Calu3 (cell line): ENCODE results near the gene MTUS2. TPM values are rescaled to one million over a fixed set of nuclear protein-coding genes. Genes with fewer than 3 reads are reported as not detected.

Source experiments
- BruUV-seq: library from RNA; stranded (reverse); fragments of 400-500 nt; replicated peaks from 2 replicates; lab custom pipeline; 2021; lab: Mats Ljungman, UMichigan
- CTCF ChIA-PET: fragments of 300-600 bp; sonication (Branson Sonifier 250); formaldehyde crosslinking; loops from one replicate; lab custom pipeline; 2022; ENCODE audit warnings: antibody characterized with exemption; lab: Charles Lee
- DNase-seq: peaks from one replicate; pipeline ENCODE4 v3.0.0; 2022
- H3K27ac Mint-ChIP-seq: one replicate; pipeline ENCODE4 v1.8.0; 2022; ENCODE audit warnings: mixed read lengths; ENCODE audit not compliant: unreplicated experiment
- H3K27me3 Mint-ChIP-seq: one replicate; pipeline ENCODE4 v1.8.0; 2022; ENCODE audit warnings: mixed read lengths; ENCODE audit not compliant: unreplicated experiment
- H3K36me3 Mint-ChIP-seq: one replicate; pipeline ENCODE4 v1.8.0; 2022; ENCODE audit warnings: mild to moderate bottlenecking, moderate library complexity, mixed read lengths; ENCODE audit not compliant: insufficient read depth, unreplicated experiment
- H3K4me1 Mint-ChIP-seq: one replicate; pipeline ENCODE4 v1.8.0; 2022; ENCODE audit warnings: mild to moderate bottlenecking, low read depth, mixed read lengths; ENCODE audit not compliant: unreplicated experiment
- H3K4me3 Mint-ChIP-seq: one replicate; pipeline ENCODE4 v1.8.0; 2022; ENCODE audit warnings: mild to moderate bottlenecking, low read depth, moderate library complexity, mixed read lengths; ENCODE audit not compliant: unreplicated experiment
- H3K9me3 Mint-ChIP-seq: one replicate; pipeline ENCODE4 v1.8.0; 2022; ENCODE audit warnings: low read depth, mixed read lengths; ENCODE audit not compliant: unreplicated experiment
- intact Hi-C: fragments of 100-400 bp; cut with micrococcal nuclease; formaldehyde crosslinking; loops from one replicate; pipeline ENCODE4 v1.10.0; 2022; ENCODE audit not compliant: unreplicated experiment
- total RNA-seq: library from RNA; stranded (reverse); gene quantifications from 2 replicates; pipeline ENCODE4 v1.2.3, GENCODE V29; 2022
- TF ChIP-seq, protein P1 (sequence below): fragments of 200-600 bp; IDR thresholded peaks from one replicate; pipeline ENCODE4 v1.8.0; 2022; ENCODE audit warnings: antibody characterized with exemption; ENCODE audit not compliant: unreplicated experiment

MTUS2 gene
- total RNA-seq, 1 experiment from 2014 or later = not detected

DNA sequence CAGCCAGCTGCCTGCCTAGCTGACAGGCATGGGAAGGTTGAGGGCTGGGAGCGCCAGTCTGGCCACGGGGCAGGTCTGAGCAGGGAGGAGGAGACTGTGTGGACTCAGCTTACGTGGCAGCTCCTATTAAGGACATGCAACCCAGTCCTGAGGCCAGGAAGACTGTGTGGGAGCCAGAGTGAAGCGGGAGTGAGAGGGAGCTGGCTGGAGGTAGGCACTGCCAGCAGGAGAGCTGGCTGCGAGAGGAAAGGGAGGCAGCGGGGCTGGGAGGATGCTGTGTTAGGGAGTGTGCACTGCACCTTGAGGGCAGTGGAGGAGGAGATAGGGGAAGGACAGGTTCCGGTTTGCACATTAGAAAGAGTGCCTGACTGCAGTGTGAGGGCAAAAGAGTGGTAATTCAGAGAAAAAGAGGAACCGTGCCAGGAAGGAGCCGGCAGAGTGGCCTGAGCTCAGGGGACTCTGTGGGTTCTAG is 676.1 kb downstream of the MTUS2 start:
- Mint-ChIP-seq H3K36me3 (no peaks in the 10 kb centered on the region), H3K4me3 (peak overlapping the region; percentile 47), H3K9me3 (no peaks in the 10 kb centered on the region), H3K27ac (peak overlapping the region; percentile 22), H3K4me1 (peaks cover 11% of the 10 kb centered on the region), H3K27me3 (peaks cover 25% of the 10 kb centered on the region)
- CTCF ChIA-PET = interaction anchor here (0.6 to 1.1 kb wide), 3 partner anchors 10 to 218 kb away, joined by 3 to 4 read pairs (median 3); no protein-coding TSS in a partner anchor
- no TSS peak for BruUV-seq
- peak; percentile 47 for DNase-seq
- intact Hi-C loops = no loop called here
- TF ChIP-seq, protein P1, sequence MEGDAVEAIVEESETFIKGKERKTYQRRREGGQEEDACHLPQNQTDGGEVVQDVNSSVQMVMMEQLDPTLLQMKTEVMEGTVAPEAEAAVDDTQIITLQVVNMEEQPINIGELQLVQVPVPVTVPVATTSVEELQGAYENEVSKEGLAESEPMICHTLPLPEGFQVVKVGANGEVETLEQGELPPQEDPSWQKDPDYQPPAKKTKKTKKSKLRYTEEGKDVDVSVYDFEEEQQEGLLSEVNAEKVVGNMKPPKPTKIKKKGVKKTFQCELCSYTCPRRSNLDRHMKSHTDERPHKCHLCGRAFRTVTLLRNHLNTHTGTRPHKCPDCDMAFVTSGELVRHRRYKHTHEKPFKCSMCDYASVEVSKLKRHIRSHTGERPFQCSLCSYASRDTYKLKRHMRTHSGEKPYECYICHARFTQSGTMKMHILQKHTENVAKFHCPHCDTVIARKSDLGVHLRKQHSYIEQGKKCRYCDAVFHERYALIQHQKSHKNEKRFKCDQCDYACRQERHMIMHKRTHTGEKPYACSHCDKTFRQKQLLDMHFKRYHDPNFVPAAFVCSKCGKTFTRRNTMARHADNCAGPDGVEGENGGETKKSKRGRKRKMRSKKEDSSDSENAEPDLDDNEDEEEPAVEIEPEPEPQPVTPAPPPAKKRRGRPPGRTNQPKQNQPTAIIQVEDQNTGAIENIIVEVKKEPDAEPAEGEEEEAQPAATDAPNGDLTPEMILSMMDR = no peak

DNA sequence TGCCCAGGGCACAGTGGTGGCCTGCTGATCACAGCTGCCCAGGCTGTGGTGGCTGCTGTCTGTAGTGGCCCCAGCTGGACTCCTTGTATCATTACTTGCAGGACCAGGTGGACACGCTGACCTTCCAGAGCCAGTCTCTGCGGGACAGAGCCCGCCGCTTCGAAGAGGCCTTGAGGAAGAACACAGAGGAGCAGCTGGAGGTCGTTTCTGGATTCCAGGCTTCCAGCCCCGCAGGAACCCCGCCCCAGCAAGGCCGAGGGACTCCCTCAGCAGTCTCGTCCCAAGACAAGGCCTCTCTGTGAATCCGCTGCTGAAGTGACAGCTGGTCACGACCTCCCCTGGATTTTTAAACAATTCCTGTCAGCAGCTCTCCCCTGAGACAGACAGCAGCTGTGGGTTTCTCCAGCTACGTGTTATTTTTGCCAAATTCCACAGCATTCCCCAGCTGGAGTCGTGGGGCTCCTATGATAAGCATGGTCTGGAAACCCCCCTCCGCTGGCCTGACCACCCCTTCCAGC is 677.1 kb downstream of the MTUS2 start:
- no peaks in the 10 kb centered on the region for H3K9me3 Mint-ChIP-seq
- H3K27ac Mint-ChIP-seq = no peak overlapping the region
- DNase-seq = no peak

DNA sequence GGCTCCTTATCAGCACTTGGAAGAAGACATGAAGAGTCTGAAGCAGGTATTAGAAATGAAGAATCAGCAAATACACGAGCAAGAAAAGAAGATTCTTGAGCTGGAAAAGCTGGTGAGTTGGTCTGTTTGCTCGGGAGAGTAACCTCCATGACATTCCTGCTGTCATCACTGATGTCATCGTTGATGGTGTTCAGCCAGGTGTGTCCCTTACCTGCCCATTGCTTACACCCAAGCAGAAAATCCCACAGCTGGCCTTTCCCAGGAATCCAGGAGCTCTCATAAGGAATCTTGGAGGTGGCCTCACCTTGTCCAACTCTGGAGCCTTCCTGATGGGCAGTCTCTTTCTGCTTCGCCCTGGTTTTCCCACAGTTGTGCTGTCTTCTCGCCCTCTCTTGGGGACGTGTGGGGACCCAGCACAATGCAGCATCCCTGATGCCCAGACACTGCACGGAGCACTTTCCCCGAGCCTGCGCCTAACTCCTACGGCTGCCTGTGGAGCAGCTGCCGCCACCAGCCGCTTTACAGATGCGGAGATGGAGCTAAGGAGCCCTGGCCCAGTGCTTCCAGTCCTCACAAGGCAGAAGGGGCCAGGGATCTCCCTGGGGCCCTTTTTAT is 678.4 kb downstream of the MTUS2 start:
- Mint-ChIP-seq H3K4me3 (no peak overlapping the region), H3K36me3 (no peaks in the 10 kb centered on the region), H3K27me3 (peaks cover 36% of the 10 kb centered on the region), H3K4me1 (peaks cover 11% of the 10 kb centered on the region), H3K27ac (no peak overlapping the region), H3K9me3 (no peaks in the 10 kb centered on the region)
- DNase-seq = no peak
- no TSS peak for BruUV-seq
- CTCF ChIA-PET = no interaction called here
- TF ChIP-seq, protein P1 = no peak
- intact Hi-C loops = no loop called here

More for the DNA sequence above, 677.1 kb downstream of the MTUS2 start:
- TF ChIP-seq, protein P1 = no peak
- intact Hi-C loops = no loop called here
- Mint-ChIP-seq H3K4me3 (no peak overlapping the region), H3K36me3 (no peaks in the 10 kb centered on the region), H3K27me3 (peaks cover 34% of the 10 kb centered on the region), H3K4me1 (peaks cover 11% of the 10 kb centered on the region)
- CTCF ChIA-PET = interaction anchor here (0.6 kb wide), 1 partner anchor 45 kb away, joined by 3 read pairs; no protein-coding TSS in a partner anchor
- BruUV-seq = no TSS peak

DNA sequence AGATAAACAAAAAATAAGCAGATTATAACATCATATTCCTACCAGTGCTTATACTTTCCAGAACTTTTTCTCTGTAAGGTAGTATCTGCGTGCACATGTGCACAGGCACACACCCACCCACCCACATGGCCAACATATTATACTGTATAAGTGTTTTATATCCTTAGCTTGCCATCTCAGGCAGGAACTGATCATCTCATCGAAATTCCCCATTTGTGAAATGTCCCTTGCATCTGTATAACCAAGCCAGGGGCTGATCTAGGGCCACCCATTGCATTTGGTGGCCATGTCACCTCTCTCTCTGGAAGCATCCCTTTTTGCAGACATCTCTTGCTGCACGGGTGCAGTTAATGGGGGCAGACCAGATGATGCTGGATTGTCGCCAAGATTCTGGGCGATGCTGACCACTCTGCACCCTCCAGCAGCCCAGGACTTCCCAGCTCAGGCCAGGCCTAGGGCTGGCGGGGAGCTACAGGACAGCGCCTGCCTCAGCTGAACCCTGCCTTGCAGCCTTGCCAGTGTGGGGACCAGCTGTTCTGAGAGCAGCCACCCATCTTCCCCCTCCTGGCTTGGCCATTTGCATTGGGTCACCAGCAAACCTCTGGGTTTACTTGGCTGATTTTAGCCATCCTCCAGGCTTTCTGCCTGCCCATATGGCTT is 679.5 kb downstream of the MTUS2 start:
- no peak for DNase-seq
- H3K27ac Mint-ChIP-seq = no peak overlapping the region
- H3K36me3 Mint-ChIP-seq = no peaks in the 10 kb centered on the region
- H3K4me1 Mint-ChIP-seq = peaks cover 11% of the 10 kb centered on the region
- no peak overlapping the region for H3K4me3 Mint-ChIP-seq
- CTCF ChIA-PET = no interaction called here
- peaks cover 36% of the 10 kb centered on the region for H3K27me3 Mint-ChIP-seq
- intact Hi-C loops = no loop called here
- BruUV-seq = no TSS peak
- TF ChIP-seq, protein P1 = no peak
- no peaks in the 10 kb centered on the region for H3K9me3 Mint-ChIP-seq
